ENCODE results near the gene ZNF664.
"Not testable (repeated sequence)": the region's sequence is repeated elsewhere in the genome, so short reads cannot be mapped to it uniquely, and the experiment has no call there.

DNA sequence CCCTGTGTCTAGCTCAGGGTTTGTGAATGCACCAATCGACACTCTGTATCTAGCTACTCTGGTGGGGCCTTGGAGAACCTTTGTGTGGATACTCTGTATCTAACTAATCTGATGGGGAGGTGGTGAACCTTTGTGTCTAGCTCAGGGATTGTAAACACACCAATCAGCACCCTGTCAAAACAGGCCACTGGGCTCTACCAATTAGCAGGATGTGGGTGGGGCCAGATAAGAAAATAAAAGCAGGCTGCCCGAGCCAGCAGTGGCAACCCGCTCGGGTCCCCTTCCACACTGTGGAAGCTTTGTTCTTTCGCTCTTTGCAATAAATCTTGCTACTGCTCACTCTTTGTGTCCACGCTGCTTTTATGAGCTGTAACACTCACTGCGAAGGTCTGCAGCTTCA is 25.5 kb upstream of the ZNF664 start:
- TF ChIP-seq FOXA1 (IDR thresholded peaks at IDR 0.05); TARDBP (IDR thresholded peaks at IDR 0.05); BHLHE40 (IDR thresholded peaks at IDR 0.05; ENCODE audit: borderline replicate concordance); HDGF (IDR thresholded peaks at IDR 0.05; ENCODE audit: borderline replicate concordance); ELF4 (IDR thresholded peaks at IDR 0.05); NFRKB (IDR thresholded peaks at IDR 0.05); ARNT (IDR thresholded peaks at IDR 0.05): not testable (repeated sequence)

All from HEK293T (cell line).